Ecto neural progenitor cell (in vitro differentiated cells): ENCODE data around the gene KCNMA1.
"Not testable (repeated sequence)": the region's sequence is repeated elsewhere in the genome, so short reads cannot be mapped to it uniquely, and the experiment has no call there.

Source experiments
- DNase-seq: peaks from one replicate; pipeline ENCODE4 v3.0.0-alpha.2; 2018; ENCODE audit warnings: low spot score

KCNMA1 gene

GRCh38 chr10:77392851-77393250 is 244.8 kb downstream of the KCNMA1 start:
- DNase-seq = no peak

GRCh38 chr10:77392236-77392721 is 245.3 kb downstream of the KCNMA1 start:
- no peak for DNase-seq

- DNase-seq = peak; percentile 91
Observed at GRCh38 chr10:77391605-77392235, 245.9 kb downstream of the KCNMA1 start.

- no peak for DNase-seq
Observed at GRCh38 chr10:77390481-77390891, 247.1 kb downstream of the KCNMA1 start.

DNA sequence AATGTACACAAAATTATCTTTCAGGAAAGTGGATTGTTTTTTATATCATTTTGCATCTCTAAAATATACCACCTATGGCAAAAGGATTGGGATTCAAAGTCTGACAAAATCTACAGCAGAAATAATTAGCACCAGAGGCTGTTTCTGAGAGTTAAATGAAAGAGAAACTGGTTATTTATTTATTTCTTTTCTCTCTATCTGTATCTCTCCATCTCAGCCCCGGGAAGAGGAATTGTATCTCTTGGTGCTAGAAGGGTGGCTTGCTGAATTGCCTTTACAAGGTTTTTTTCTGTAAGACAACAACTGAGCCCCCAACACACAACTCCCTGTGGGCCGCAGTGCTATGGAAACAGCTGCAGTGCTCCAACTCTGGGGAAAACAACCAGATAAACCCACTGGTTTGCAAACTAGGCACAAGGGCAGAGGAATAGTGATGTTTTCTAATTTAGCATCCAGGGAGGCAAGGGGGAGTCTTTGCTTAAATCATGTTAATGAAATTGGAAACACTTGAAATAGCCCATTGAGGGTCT is 249.0 kb downstream of the KCNMA1 start:
- no peak for DNase-seq

GRCh38 chr10:77387701-77388100 is 249.9 kb downstream of the KCNMA1 start:
- not testable (repeated sequence) for DNase-seq

DNA sequence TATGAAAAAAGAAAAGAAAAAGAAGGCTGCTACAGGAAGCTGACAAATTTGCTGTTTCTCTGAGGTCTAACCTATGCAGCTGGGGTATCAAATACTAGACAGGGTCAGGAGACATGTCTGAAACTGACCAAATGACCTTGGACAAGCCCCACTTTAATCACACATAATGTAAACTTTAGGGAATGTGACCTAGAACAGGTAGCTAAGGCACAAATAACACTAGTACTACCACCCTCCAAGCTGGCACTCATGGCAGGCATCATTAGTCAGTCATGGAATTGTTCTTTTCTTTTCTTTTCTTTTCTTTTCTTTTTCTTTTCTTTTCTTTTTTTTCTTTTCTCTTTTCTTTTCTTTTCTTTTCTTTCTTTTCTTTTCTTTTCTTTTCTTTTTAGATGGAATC is 250.4 kb downstream of the KCNMA1 start:
- no peak for DNase-seq

GRCh38 chr10:77386838-77387237 is 250.8 kb downstream of the KCNMA1 start:
- no peak for DNase-seq

GRCh38 chr10:77386365-77386764 is 251.2 kb downstream of the KCNMA1 start:
- DNase-seq = no peak

- no peak for DNase-seq
Observed at GRCh38 chr10:77385315-77385714, 252.3 kb downstream of the KCNMA1 start.

GRCh38 chr10:77383861-77384553 is 253.6 kb downstream of the KCNMA1 start:
- no peak for DNase-seq

DNA sequence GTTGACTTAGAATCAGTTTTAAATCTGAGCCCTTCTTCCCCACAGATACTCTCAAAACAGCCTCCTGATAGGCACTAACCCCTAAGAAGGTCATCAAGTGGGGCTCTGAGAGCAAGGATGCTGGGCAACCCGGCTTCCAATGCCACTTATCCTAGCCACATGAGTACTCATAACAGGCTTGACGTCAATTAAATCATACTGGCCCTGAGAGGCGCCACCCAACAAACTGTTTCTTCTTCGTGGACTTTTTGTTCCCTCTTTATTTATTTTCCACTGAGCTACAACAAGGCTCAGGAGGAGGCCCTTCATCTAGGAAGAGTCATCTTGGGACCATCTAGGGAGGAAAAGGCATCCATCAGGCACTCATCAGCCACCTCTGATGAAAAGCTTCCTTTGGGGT is 255.9 kb downstream of the KCNMA1 start:
- no peak for DNase-seq

DNA sequence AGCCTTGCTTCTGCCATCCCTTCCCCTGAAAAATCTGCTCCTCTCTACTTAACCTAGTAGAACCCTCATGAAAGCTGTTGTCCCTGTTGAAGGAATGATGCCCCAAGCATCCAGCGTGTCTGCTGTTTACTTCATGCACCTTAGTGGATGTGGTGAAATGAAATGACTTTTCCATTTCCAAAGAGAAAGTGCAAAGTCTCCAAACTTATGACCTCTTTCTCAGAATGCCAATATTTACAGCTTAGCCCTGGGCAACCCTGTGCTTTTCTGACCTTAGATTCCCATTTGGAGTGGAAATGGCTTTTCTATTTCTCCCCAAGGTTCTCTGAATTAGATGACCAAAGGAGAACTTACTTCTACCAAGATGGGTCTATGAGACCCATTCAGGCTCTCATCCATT is 256.9 kb downstream of the KCNMA1 start:
- DNase-seq = no peak

GRCh38 chr10:77380191-77380590 is 257.4 kb downstream of the KCNMA1 start:
- DNase-seq = no peak

GRCh38 chr10:77378366-77379349 is 258.9 kb downstream of the KCNMA1 start:
- DNase-seq = no peak

GRCh38 chr10:77377678-77378352 is 259.8 kb downstream of the KCNMA1 start:
- no peak for DNase-seq

DNA sequence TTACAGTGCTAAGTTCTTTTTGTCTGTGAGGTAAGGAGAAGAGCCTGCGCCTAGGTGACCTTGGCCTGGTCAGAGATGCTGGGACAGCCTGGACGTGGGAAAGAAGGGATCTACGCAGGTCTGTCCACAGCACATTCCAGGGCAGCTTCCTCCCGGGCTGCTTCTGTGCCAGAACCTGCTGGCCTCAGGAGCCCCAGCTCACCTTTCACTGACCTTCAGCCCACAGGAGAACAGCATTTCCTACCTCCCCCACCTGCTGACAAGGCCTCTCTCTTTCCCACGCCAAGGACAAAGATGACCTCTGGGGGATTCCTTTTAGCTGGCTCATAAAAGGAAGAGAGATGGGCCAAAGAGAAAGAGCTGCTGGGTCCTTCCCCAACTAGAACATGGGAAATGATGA is 260.6 kb downstream of the KCNMA1 start:
- no peak for DNase-seq

- DNase-seq = no peak
Observed at GRCh38 chr10:77374189-77374656, 263.4 kb downstream of the KCNMA1 start.

DNA sequence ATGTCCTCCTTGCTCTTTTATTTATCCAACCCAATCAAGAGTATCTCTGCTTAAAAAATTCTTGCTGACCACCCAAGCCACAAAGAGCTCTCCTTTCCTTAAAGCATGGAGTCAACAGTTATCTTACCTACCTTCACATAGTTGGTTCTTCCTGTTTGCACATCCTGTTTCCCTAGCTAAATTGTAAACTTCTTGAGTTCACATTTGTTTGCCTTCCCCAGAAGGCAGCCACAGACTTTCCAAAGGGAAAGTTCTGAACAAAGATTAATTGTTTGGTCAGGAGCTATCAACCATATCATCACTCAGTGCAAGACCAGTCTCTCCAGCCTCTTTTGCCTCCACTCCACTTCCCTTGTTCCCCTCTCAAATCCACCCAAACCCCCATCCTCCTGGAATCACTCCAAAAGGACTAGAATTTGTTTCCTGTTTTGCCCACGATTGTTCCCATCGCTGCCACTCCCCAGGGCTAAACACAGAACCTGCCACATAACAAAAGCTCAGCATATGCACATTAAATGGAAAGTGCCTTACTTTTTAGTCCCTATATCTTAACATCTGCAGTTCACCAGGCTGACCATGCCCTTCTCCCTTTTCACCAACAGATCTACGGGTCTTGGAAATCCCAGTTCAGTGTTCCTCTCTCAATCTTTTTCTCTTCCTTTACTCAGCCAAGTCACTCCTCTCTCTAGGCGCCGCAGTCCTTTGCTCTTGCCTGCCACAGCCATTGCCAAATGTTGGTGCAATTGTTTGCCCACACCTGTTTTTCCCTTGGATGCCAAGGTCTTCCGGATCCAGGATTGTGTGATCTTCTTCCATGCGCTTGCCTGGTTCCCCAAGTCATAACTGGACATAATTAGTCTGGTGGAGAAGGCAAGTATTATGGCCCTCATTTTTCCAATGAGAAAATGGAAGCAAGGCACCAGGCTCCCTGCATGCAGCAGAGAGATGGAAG is 265.5 kb downstream of the KCNMA1 start:
- no peak for DNase-seq

GRCh38 chr10:77371421-77371820 is 266.2 kb downstream of the KCNMA1 start:
- DNase-seq = no peak
